ENCODE measurements around the gene CEMIP2.
A peak's percentile ranks its signal among the peaks of the same experiment; 100 is the strongest.

The CEMIP2 gene

GRCh38 chr9:71716138-71716909, 52.0 kb downstream of the CEMIP2 start:
- no peak overlapping the region for H3K4me3 ChIP-seq (ENCODE audit: low read length)
- DNase-seq (ENCODE audit: low read depth) = peak; percentile 12
- TF ChIP-seq CTCF (conservative IDR thresholded peaks at IDR 0.05; ENCODE audit: low read length) = peak; percentile 56

GRCh38 chr9:71710856-71711255, 57.5 kb downstream of the CEMIP2 start:
- no peak for TF ChIP-seq CTCF (conservative IDR thresholded peaks at IDR 0.05; ENCODE audit: low read length)
- DNase-seq (ENCODE audit: low read depth) = no peak
- no peak overlapping the region for H3K4me3 ChIP-seq (ENCODE audit: low read length)

- TF ChIP-seq CTCF (conservative IDR thresholded peaks at IDR 0.05; ENCODE audit: low read length) = no peak
Observed at GRCh38 chr9:71710201-71710600, 58.1 kb downstream of the CEMIP2 start.

GRCh38 chr9:71709384-71709783, 58.9 kb downstream of the CEMIP2 start:
- no peak for DNase-seq (ENCODE audit: low read depth)
- no peak overlapping the region for H3K4me3 ChIP-seq (ENCODE audit: low read length)
- no peak for TF ChIP-seq CTCF (conservative IDR thresholded peaks at IDR 0.05; ENCODE audit: low read length)

More at GRCh38 chr9:71710201-71710600, 58.1 kb downstream of the CEMIP2 start:
- DNase-seq (ENCODE audit: low read depth) = no peak
- H3K4me3 ChIP-seq (ENCODE audit: low read length) = no peak overlapping the region

GRCh38 chr9:71706176-71706575, 62.1 kb downstream of the CEMIP2 start:
- no peak overlapping the region for H3K4me3 ChIP-seq (ENCODE audit: low read length)
- TF ChIP-seq CTCF (conservative IDR thresholded peaks at IDR 0.05; ENCODE audit: low read length) = no peak
- peak; percentile 20 for DNase-seq (ENCODE audit: low read depth)

- no peak for DNase-seq (ENCODE audit: low read depth)
- H3K4me3 ChIP-seq (ENCODE audit: low read length) = no peak overlapping the region
- no peak for TF ChIP-seq CTCF (conservative IDR thresholded peaks at IDR 0.05; ENCODE audit: low read length)
Observed at GRCh38 chr9:71704796-71705195, 63.5 kb downstream of the CEMIP2 start.

GRCh38 chr9:71703172-71703872, 65.0 kb downstream of the CEMIP2 start:
- peak; percentile 24 for DNase-seq (ENCODE audit: low read depth)
- no peak for TF ChIP-seq CTCF (conservative IDR thresholded peaks at IDR 0.05; ENCODE audit: low read length)
- no peak overlapping the region for H3K4me3 ChIP-seq (ENCODE audit: low read length)

Data from AG10803 (cell line).